Upper lobe of left lung (tissue), 4 donors: ENCODE results near the gene ATXN1.

ENCODE experiments used
- EP300 ChIP-seq, 4 donors: sonication (generic); formaldehyde crosslinking; IDR thresholded peaks; one replicate each; pipeline ENCODE4 v1.5.1; 2017; ENCODE audit warnings: antibody characterized with exemption in 4 of 4, control low read depth in 2 of 4
- POLR2A ChIP-seq, 4 donors: fragments of 450-650 bp; IDR thresholded peaks; one replicate each; pipeline ENCODE4 v1.5.1; 2016 to 2017; ENCODE audit warnings: antibody characterized with exemption in 4 of 4, mild to moderate bottlenecking in 2 of 4
- POLR2AphosphoS5 ChIP-seq, 2 donors: sonication (generic); formaldehyde crosslinking; IDR thresholded peaks; one replicate each; pipeline ENCODE4 v1.5.1; 2017; ENCODE audit warnings: antibody characterized with exemption in 2 of 2
- TF ChIP-seq, protein P1 (sequence below), 6 experiments: fragments of 450-650 bp in 4 of 6; fragments of 200-600 bp in 2 of 6; sonication (generic) in 2 of 6; IDR thresholded peaks; one replicate each; pipeline ENCODE4 v1.5.1; 2016 to 2019; ENCODE audit warnings: antibody characterized with exemption in 6 of 6

DNA sequence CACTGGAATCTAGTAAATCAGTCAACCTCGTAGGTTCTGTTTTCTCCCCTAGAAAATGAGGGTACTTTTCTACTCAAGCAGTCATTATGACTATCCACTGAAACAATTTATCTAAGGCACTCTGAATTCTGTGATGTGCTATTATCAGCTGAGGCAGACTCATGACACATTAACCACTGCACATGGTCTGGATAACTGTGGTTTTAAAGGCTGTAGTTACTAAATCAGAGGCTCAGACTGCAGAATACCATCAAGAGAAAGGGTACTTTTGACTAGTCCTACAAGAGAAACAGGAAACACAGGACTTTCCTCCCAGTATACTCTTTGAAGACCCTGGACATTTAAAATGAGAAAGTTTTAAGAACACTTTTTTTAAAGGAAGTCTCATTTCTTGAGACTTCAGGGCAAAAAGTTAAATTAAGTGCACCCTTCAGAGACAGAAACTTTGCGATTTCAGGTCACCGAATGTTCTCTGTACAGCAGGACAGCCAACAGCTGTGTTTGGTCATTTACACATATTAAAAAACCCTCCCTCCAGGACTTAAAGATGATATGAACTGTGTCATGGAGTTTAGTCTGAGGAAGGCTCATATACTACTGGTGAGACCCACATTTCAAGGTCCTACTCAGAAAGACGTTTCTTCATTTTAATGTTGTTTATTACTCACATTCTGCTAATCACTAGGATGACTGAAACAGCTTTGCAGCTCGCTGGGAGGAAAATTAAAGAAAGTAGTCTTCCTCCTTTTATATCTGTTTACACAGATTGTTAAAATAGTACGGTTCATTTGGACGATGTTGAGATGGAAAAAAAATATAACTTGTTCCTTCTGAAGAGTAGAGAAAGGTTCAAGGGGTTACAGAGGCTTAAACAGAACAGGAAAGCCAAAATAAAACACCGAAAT is 19.9 kb downstream of the ATXN1 start:
- TF ChIP-seq, protein P1, sequence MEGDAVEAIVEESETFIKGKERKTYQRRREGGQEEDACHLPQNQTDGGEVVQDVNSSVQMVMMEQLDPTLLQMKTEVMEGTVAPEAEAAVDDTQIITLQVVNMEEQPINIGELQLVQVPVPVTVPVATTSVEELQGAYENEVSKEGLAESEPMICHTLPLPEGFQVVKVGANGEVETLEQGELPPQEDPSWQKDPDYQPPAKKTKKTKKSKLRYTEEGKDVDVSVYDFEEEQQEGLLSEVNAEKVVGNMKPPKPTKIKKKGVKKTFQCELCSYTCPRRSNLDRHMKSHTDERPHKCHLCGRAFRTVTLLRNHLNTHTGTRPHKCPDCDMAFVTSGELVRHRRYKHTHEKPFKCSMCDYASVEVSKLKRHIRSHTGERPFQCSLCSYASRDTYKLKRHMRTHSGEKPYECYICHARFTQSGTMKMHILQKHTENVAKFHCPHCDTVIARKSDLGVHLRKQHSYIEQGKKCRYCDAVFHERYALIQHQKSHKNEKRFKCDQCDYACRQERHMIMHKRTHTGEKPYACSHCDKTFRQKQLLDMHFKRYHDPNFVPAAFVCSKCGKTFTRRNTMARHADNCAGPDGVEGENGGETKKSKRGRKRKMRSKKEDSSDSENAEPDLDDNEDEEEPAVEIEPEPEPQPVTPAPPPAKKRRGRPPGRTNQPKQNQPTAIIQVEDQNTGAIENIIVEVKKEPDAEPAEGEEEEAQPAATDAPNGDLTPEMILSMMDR (IDR thresholded peaks at IDR 0.05) = no peak
- TF ChIP-seq EP300 (IDR thresholded peaks at IDR 0.05) (no peak), POLR2A (IDR thresholded peaks at IDR 0.05) (no peak), POLR2AphosphoS5 (IDR thresholded peaks at IDR 0.05) (no peak)
